ENCODE measurements around the gene SLC24A3.

The SLC24A3 gene

DNA sequence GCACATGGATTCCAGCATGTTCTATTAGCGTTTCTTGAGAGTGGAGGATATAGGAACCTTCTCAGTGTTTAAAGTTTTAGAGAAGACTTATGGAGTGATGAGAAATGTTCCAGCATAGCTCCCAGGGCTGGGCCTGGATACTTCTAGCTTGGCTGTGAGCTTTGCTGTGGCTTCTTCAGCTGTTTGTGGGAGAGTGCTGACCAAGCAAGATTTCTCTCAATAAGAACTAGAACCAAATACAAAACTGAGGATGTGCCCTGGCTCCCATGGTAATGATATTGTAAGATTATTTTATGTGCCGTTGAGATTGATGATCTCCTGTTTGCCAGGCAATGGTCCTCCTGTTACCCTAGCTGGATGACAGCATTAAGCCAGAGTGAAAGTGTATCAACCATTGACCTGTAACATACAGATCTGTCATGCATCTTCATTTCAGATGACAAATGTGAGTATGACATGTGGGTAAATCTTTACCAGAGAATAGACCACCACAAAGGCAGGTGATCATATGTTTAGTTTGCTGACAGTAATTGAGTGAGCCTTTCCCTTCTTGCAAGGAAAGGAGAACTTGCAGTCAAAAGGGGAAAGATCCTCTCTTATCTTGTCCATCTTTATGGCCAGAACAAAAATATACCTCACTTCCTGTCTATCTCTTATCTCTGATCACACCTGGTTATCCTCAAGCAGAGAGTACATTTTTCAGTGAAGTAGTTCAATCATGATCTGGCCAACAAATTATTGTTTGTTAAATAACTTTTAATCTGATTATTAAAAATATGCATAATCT lies 180.1 kb downstream of the SLC24A3 start:
- TF ChIP-seq ZFX (IDR thresholded peaks at IDR 0.05; ENCODE audit: borderline replicate concordance), result no peak
- TF ChIP-seq, protein P1, sequence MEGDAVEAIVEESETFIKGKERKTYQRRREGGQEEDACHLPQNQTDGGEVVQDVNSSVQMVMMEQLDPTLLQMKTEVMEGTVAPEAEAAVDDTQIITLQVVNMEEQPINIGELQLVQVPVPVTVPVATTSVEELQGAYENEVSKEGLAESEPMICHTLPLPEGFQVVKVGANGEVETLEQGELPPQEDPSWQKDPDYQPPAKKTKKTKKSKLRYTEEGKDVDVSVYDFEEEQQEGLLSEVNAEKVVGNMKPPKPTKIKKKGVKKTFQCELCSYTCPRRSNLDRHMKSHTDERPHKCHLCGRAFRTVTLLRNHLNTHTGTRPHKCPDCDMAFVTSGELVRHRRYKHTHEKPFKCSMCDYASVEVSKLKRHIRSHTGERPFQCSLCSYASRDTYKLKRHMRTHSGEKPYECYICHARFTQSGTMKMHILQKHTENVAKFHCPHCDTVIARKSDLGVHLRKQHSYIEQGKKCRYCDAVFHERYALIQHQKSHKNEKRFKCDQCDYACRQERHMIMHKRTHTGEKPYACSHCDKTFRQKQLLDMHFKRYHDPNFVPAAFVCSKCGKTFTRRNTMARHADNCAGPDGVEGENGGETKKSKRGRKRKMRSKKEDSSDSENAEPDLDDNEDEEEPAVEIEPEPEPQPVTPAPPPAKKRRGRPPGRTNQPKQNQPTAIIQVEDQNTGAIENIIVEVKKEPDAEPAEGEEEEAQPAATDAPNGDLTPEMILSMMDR (IDR thresholded peaks at IDR 0.05), result no peak
- no peak overlapping the region for H3K27ac ChIP-seq

DNA sequence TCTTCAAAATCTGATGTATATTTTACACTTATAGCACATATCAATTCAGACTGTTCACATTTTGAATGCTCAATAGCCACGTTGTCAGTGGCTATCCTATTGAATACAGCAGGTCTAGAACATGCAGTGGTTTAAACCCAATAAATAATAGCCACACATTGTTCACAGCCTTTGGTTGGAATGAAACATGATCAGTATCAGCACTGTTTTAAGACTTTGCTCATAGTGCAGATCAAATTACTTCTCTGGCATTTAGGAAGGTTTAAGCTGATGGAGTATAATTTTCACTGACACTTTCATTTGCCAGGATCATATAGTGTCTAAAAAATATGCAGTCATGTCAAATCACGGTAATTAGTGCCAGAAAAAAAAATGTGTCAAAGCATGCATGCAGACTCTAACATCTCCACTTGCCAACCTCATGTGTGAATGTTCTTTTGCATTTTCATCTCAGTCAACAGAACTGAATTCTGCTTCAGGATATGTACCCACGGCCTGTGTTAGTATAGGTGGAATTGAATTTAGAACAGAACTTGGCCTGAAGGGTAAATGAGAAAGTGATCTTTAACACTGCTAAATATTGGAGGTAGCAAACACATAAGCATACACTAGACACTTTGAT lies 184.1 kb downstream of the SLC24A3 start:
- TF ChIP-seq, protein P1 (IDR thresholded peaks at IDR 0.05), result no peak
- no peak for TF ChIP-seq ZFX (IDR thresholded peaks at IDR 0.05; ENCODE audit: borderline replicate concordance)

DNA sequence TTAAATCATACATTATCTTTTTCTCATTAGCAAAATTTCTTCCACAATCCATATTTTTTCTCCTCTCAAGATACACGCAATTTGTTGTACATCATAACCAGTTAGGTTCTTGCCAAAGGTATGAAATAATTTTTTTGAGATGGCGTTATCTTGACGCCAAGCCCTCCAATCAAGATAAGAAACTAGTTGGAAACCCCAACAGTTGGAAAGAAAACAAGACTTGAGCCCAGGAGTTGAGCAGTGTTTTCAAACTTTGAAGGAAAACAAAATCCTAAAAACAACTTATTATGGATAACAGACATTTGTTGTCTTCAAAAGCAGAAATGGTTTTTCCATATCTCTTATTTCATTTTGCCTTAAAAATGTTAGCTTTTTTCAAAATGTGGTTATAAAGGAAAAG lies 184.8 kb downstream of the SLC24A3 start:
- TF ChIP-seq, protein P1 (IDR thresholded peaks at IDR 0.05), result no peak

More for the DNA sequence above, 184.1 kb downstream of the SLC24A3 start:
- H3K27ac ChIP-seq, result no peak overlapping the region

DNA sequence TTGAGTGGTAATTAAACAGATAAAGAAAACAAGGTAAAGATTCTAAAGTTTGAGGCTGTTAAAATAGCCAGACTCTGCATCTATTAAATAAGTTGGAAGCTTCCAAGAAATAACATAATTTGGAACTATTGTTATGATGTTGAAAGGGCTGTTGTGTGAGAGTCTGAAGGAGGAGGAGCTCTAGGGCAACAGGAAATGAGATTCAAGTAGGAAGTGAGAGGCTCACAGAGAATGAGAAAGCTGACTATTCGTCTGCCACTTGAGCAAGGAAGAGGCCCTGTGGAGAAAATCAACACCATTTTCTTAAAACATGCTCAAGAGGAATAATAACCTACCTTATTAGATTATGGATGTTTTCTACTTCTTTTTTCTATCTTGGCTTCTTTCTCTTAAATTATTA lies 185.2 kb downstream of the SLC24A3 start:
- TF ChIP-seq, protein P1 (IDR thresholded peaks at IDR 0.05), result no peak
- TF ChIP-seq ZFX (IDR thresholded peaks at IDR 0.05; ENCODE audit: borderline replicate concordance), result no peak
- H3K27ac ChIP-seq, result no peak overlapping the region

More for the DNA sequence above, 184.8 kb downstream of the SLC24A3 start:
- no peak overlapping the region for H3K27ac ChIP-seq

DNA sequence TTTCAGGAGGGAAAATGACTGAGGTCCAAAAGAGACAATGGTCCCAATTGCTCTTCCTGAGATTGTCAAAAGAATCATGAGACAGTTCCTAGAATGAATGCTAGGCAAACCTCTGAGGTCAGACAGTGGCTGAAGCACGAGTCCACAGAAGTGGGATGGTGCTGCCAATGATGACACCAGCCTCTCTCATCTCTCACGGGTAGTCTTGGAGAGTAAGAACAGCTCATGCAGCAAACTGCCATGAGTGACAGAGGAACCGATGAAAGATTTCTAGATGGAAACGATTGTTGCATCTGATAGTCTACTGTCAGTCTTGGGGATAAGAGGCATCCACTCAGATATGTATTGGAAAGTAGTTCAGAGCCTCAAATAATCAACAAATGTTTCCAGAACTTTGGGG lies 188.7 kb downstream of the SLC24A3 start:
- no peak overlapping the region for H3K27ac ChIP-seq
- TF ChIP-seq ZFX (IDR thresholded peaks at IDR 0.05; ENCODE audit: borderline replicate concordance), result no peak
- TF ChIP-seq, protein P1 (IDR thresholded peaks at IDR 0.05), result no peak

DNA sequence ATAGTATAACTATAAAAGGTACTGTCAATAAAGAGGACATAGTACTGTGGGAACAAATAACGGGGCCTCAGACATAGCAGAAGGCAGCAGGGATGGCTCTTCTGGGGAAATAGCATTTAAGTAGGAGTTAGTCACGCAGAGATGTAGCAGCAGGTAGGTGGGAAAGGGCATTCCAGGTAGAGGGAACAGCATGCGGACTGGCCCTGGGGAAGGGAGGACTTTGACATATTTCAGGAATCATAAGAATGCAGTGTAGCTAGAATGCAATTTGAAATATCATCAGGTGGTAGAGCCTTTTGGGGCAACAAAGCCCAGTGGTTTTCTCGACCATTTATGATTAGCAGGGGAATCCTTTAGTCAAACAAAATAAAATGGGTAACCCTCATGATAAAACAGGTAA lies 191.1 kb downstream of the SLC24A3 start:
- no peak overlapping the region for H3K27ac ChIP-seq
- TF ChIP-seq, protein P1 (IDR thresholded peaks at IDR 0.05), result no peak
- TF ChIP-seq ZFX (IDR thresholded peaks at IDR 0.05; ENCODE audit: borderline replicate concordance), result no peak

DNA sequence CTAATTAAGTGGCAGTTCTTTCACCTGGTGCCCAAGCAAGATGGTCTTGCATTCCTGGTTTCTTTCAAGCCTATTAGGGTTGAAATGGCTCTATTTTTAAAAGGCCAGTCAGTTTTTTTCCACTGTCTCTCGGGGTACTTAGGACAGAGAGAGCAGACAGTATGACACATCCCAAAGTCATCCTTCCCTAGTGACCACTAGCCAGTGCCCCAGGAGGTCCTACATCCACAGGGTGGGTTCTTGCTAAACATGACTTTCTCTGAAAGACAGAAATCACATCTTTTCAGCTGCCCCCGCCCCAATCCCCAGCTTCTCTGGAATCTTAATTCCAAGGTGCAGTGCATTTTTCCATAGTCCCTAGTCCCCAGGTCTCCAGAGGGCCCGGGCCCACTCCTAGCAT lies 192.4 kb downstream of the SLC24A3 start:
- H3K27ac ChIP-seq, result no peak overlapping the region
- TF ChIP-seq, protein P1 (IDR thresholded peaks at IDR 0.05), result no peak
- TF ChIP-seq ZFX (IDR thresholded peaks at IDR 0.05; ENCODE audit: borderline replicate concordance), result no peak
